GM18909 (cell line): Measurements from ENCODE around the gene ASIC5.
"Not testable (repeated sequence)": the region's sequence is repeated elsewhere in the genome, so short reads cannot be mapped to it uniquely, and the experiment has no call there.

Experiments used
- ATAC-seq: cut with Tn5 transposase; IDR thresholded peaks from one replicate; pipeline ENCODE4 v1.9.1; 2021; ENCODE audit warnings: mild to moderate bottlenecking; ENCODE audit not compliant: unreplicated experiment, poor library complexity

ASIC5 gene

GRCh38 chr4:155866177-155866576, at the start of gene ASIC5:
TSS of gene ASIC5 (minus strand) at chr4:155866277. CDS start at chr4:155866226, 51 bp downstream.
- no peak for ATAC-seq

- no peak for ATAC-seq
These were observed 48.7 kb upstream of the ASIC5 start for GRCh38 chr4:155914782-155915181.

- no peak for ATAC-seq
These were observed 45.8 kb upstream of the ASIC5 start for GRCh38 chr4:155911905-155912304.

GRCh38 chr4:155909615-155910226, 43.6 kb upstream of the ASIC5 start:
- ATAC-seq = no peak

GRCh38 chr4:155908187-155909139, 42.4 kb upstream of the ASIC5 start:
- ATAC-seq = peak; percentile 69

GRCh38 chr4:155907556-155907955, 41.5 kb upstream of the ASIC5 start:
- no peak for ATAC-seq

GRCh38 chr4:155906554-155907247, 40.6 kb upstream of the ASIC5 start:
- no peak for ATAC-seq

GRCh38 chr4:155904331-155904730, 38.3 kb upstream of the ASIC5 start:
- no peak for ATAC-seq

GRCh38 chr4:155903453-155903852, 37.4 kb upstream of the ASIC5 start, which contains the start of gene TDO2:
TSS of gene TDO2 (plus strand) at chr4:155903696. CDS start at chr4:155903759, 63 bp downstream.
- no peak for ATAC-seq

GRCh38 chr4:155901013-155901412, 34.9 kb upstream of the ASIC5 start:
- ATAC-seq = no peak

- ATAC-seq = peak; percentile 42
These were observed 34.3 kb upstream of the ASIC5 start for GRCh38 chr4:155900381-155900780.

- ATAC-seq = no peak
These were observed 33.8 kb upstream of the ASIC5 start for GRCh38 chr4:155899891-155900290.

GRCh38 chr4:155898371-155898770, 32.3 kb upstream of the ASIC5 start:
- ATAC-seq = not testable (repeated sequence)

- ATAC-seq = no peak
These were observed 25.0 kb upstream of the ASIC5 start for GRCh38 chr4:155891058-155891457.

GRCh38 chr4:155889946-155890345, 23.9 kb upstream of the ASIC5 start:
- ATAC-seq = no peak

- peak; percentile 99 for ATAC-seq
These were observed 23.1 kb upstream of the ASIC5 start for GRCh38 chr4:155889031-155889793.

GRCh38 chr4:155887847-155888570, 21.9 kb upstream of the ASIC5 start:
- ATAC-seq = no peak

- no peak for ATAC-seq
These were observed 21.0 kb upstream of the ASIC5 start for GRCh38 chr4:155887045-155887444.

- no peak for ATAC-seq
These were observed 19.6 kb upstream of the ASIC5 start for GRCh38 chr4:155885666-155886065.
